WERI-Rb-1 (cell line): ENCODE data around the gene NCKAP5L.

Experiments
- DNase-seq: peaks from one replicate; pipeline ENCODE4 v3.0.0-alpha.2; 2020
- H3K27ac ChIP-seq: fragments of 250-450 bp; sonication (Bioruptor Pico); 2 replicates; pipeline ENCODE4 v1.5.1; 2020; ENCODE audit warnings: mild to moderate bottlenecking, moderate library complexity
- H3K27me3 ChIP-seq: fragments of 250-450 bp; sonication (Bioruptor Pico); 2 replicates; pipeline ENCODE4 v1.5.1; 2021; ENCODE audit warnings: mild to moderate bottlenecking, low read depth, moderate library complexity; ENCODE audit not compliant: insufficient read depth, severe bottlenecking
- H3K36me3 ChIP-seq: fragments of 250-450 bp; sonication (Bioruptor Pico); 2 replicates; pipeline ENCODE4 v1.5.1; 2020; ENCODE audit warnings: mild to moderate bottlenecking, moderate library complexity
- H3K4me3 ChIP-seq: 2 replicates; pipeline ENCODE4 v1.5.1; 2011; ENCODE audit warnings: low read depth, mild to moderate bottlenecking, control low read depth, low read length
- H3K9me3 ChIP-seq: fragments of 250-450 bp; sonication (Bioruptor Pico); 2 replicates; pipeline ENCODE4 v1.5.1; 2021; ENCODE audit warnings: mild to moderate bottlenecking, moderate library complexity; ENCODE audit not compliant: severe bottlenecking
- CTCF ChIP-seq: IDR thresholded peaks from 2 replicates; pipeline ENCODE4 v1.5.1; 2011; ENCODE audit warnings: low read depth, mild to moderate bottlenecking, control low read depth, inconsistent platforms, low read length

The NCKAP5L gene

GRCh38 chr12:49827051-49827400 lies 1.2 kb downstream of the NCKAP5L start:
- H3K36me3 ChIP-seq: no peaks in the 10 kb centered on the region
- no peak overlapping the region for H3K27ac ChIP-seq
- no peak for DNase-seq
- TF ChIP-seq CTCF: no peak
- H3K4me3 ChIP-seq: peak overlapping the region; percentile 80
- no peaks in the 10 kb centered on the region for H3K9me3 ChIP-seq
- no peaks in the 10 kb centered on the region for H3K27me3 ChIP-seq

GRCh38 chr12:49825971-49826421 lies 2.2 kb downstream of the NCKAP5L start:
- no peak for DNase-seq
- H3K27me3 ChIP-seq: no peaks in the 10 kb centered on the region
- H3K27ac ChIP-seq: no peak overlapping the region
- no peak overlapping the region for H3K4me3 ChIP-seq
- H3K9me3 ChIP-seq: no peaks in the 10 kb centered on the region
- H3K36me3 ChIP-seq: no peaks in the 10 kb centered on the region
- TF ChIP-seq CTCF: no peak

GRCh38 chr12:49825360-49825970 lies 2.7 kb downstream of the NCKAP5L start:
- Histone ChIP-seq H3K4me3 (no peak overlapping the region), H3K9me3 (no peaks in the 10 kb centered on the region), H3K27ac (no peak overlapping the region), H3K27me3 (no peaks in the 10 kb centered on the region), H3K36me3 (no peaks in the 10 kb centered on the region)
- no peak for DNase-seq
- TF ChIP-seq CTCF: no peak

- H3K27me3 ChIP-seq: no peaks in the 10 kb centered on the region
- no peak for DNase-seq
- H3K4me3 ChIP-seq: no peak overlapping the region
- TF ChIP-seq CTCF: no peak
- no peaks in the 10 kb centered on the region for H3K36me3 ChIP-seq
- no peak overlapping the region for H3K27ac ChIP-seq
- no peaks in the 10 kb centered on the region for H3K9me3 ChIP-seq
Measured at GRCh38 chr12:49824895-49825294, 3.3 kb downstream of the NCKAP5L start.

GRCh38 chr12:49824416-49824815 lies 3.8 kb downstream of the NCKAP5L start:
- Histone ChIP-seq H3K4me3 (no peak overlapping the region), H3K9me3 (no peaks in the 10 kb centered on the region), H3K27me3 (no peaks in the 10 kb centered on the region), H3K27ac (no peak overlapping the region), H3K36me3 (no peaks in the 10 kb centered on the region)
- TF ChIP-seq CTCF: no peak
- no peak for DNase-seq

- Histone ChIP-seq H3K4me3 (no peak overlapping the region), H3K36me3 (no peaks in the 10 kb centered on the region)
Measured at GRCh38 chr12:49823951-49824350, 4.3 kb downstream of the NCKAP5L start.

More at GRCh38 chr12:49823951-49824350, 4.3 kb downstream of the NCKAP5L start:
- Histone ChIP-seq H3K27ac (no peak overlapping the region), H3K9me3 (no peaks in the 10 kb centered on the region), H3K27me3 (no peaks in the 10 kb centered on the region)
- peak; percentile 47 for DNase-seq
- no peak for TF ChIP-seq CTCF
